ENCODE measurements around the gene KCP. TPM values are rescaled to one million over a fixed set of nuclear protein-coding genes. Genes with fewer than 3 reads are reported as not detected.

KCP gene
- total and polyA plus RNA-seq, 2 of the 13 experiments (the other 11 are each of a cell fraction or from before 2014, with no cell fraction given) = 0.37 to 1.0 TPM

DNA sequence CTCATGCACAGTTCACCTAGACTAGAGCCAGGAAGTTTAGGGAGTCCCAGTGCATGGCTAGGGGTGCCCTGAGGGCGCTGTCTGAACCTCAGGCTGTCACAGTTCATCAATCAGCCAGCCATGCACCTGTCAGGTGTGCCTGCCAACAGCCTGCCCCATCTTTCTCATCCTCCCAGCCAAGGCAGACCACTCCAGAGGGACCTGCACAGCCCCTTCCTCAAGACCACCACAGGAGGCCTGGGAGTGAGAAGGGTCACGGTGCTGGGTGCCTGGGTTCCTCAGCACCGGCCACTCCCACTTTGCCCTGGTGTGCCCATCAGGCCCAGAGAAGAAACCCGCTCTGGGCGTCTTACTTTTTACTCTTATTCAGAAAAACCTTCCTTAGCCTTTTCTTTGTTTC is 39.5 kb downstream of the KCP start:
- Histone ChIP-seq H3K4me3 (replicated peaks in 1 of 3; ENCODE audit: insufficient read depth in 1 of 3, low read depth in 2 of 3, low read length in 3 of 3) (no peak overlapping the region), H2AFZ (ENCODE audit: low read length) (no peak overlapping the region), H3K4me2 (ENCODE audit: low read depth, low read length) (no peak overlapping the region), H3K9ac (ENCODE audit: insufficient read depth, low read depth, low read length) (no peak overlapping the region), H3K27me3 (ENCODE audit: control insufficient read depth in 1 of 2, insufficient read depth in 2 of 2, low read length in 2 of 2) (peaks cover 3 to 12% of the 10 kb centered on the region in 2 experiments; a peak in 4 of 5 replicates), H3K4me1 (ENCODE audit: insufficient read depth, low read length) (peaks cover 52% of the 10 kb centered on the region), H3K36me3 (replicated peaks in 1 of 2; ENCODE audit: control insufficient read depth in 1 of 2, insufficient read depth in 2 of 2, low read length in 2 of 2) (no peaks in the 10 kb centered on the region), H3K79me2 (ENCODE audit: insufficient read depth, low read length) (no peaks in the 10 kb centered on the region), H3K27ac (ENCODE audit: extremely low read length, insufficient read depth, low read length) (no peak overlapping the region), H3K9me3 (ENCODE audit: low read length) (no peaks in the 10 kb centered on the region), H4K20me1 (ENCODE audit: insufficient read depth, low read length) (no peaks in the 10 kb centered on the region)
- POLR2A ChIA-PET = no interaction called here
- intact Hi-C loops (cut with micrococcal nuclease; ENCODE audit: unreplicated experiment) (loop anchor here (5.0 kb wide), 1 partner anchor 34 kb away; no protein-coding TSS in a partner anchor), in situ Hi-C loops (cut with HindIII; ENCODE audit: extremely low pct_ligation_motif_present, low pct_unique_long_range_greater_than_20kb) (no loop called here)
- 66% methylated on average over 4 of the region's 5 CpGs for WGBS (ENCODE audit: low lambda C conversion rate)
- DNase-seq (ENCODE audit: low spot score) = no peak
- ATAC-seq = no peak
- TF ChIP-seq POLR2AphosphoS5 (IDR thresholded peaks at IDR 0.05; ENCODE audit: low read depth, low read length) = no peak
- no peak for TF ChIP-seq ARID2 (CRISPR knock-in tag; IDR thresholded peaks at IDR 0.05; ENCODE audit: borderline replicate concordance)
- TF ChIP-seq HOMEZ (CRISPR knock-in tag; IDR thresholded peaks at IDR 0.05; ENCODE audit: low read depth) = no peak
- no peak for TF ChIP-seq NFKBIZ (CRISPR knock-in tag; IDR thresholded peaks at IDR 0.05)
- TF ChIP-seq HNF4A (CRISPR knock-in tag; IDR thresholded peaks at IDR 0.05) = no peak
- FAIRE-seq = no peak
- BruUV-seq (replicated peaks) = no TSS peak
- CTCF ChIA-PET (ENCODE audit: low intra/inter-chr PET ratio, low total read pairs) = no interaction called here

DNA sequence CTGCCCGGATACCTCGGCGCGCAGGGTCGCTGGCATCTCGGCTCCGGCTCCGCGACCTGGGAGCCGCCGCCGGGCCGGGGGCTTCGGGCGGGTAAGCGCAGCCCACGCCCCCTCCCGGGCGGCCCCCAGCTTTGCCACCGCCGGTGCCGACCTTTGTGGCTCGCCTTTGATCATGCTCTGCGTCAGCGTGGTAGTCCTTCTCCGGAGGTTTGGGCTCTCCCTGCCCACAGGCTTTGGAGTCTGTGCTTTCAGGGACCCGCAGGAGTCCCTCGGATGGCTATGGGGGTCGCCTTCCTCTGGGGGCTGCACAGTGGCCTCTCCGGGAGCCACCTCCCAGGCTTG is 40.6 kb downstream of the KCP start:
- DNase-seq (ENCODE audit: low spot score) (no peak), ATAC-seq (peak; percentile 52), FAIRE-seq (no peak)
- ChIA-PET POLR2A (no interaction called here), CTCF (ENCODE audit: low intra/inter-chr PET ratio, low total read pairs) (no interaction called here)
- no peak overlapping the region for H2AFZ ChIP-seq (ENCODE audit: low read length)
- peak overlapping the region; percentile 83 for H3K4me2 ChIP-seq (ENCODE audit: low read depth, low read length)
- in situ Hi-C loops (cut with HindIII; ENCODE audit: extremely low pct_ligation_motif_present, low pct_unique_long_range_greater_than_20kb) = no loop called here
- H3K79me2 ChIP-seq (ENCODE audit: insufficient read depth, low read length) = no peaks in the 10 kb centered on the region
- intact Hi-C loops (cut with micrococcal nuclease; ENCODE audit: unreplicated experiment) = loop anchor here (5.0 to 10.0 kb wide), 2 partner anchors 33 to 85 kb away; no protein-coding TSS in a partner anchor
- H4K20me1 ChIP-seq (ENCODE audit: insufficient read depth, low read length) = no peaks in the 10 kb centered on the region
- H3K4me3 ChIP-seq (replicated peaks in 1 of 3; ENCODE audit: insufficient read depth in 1 of 3, low read depth in 2 of 3, low read length in 3 of 3) = peak overlapping the region; percentile 63 to 73 (median 68); a peak in 5 of 6 replicates
- under 1% methylated on average over 18 of the region's 30 CpGs for WGBS (ENCODE audit: low lambda C conversion rate)
- H3K4me1 ChIP-seq (ENCODE audit: insufficient read depth, low read length) = peaks cover 43% of the 10 kb centered on the region
- no peak overlapping the region for H3K27ac ChIP-seq (ENCODE audit: extremely low read length, insufficient read depth, low read length)
- H3K27me3 ChIP-seq (ENCODE audit: control insufficient read depth in 1 of 2, insufficient read depth in 2 of 2, low read length in 2 of 2) = peaks cover 3 to 12% of the 10 kb centered on the region in 2 experiments; a peak in 4 of 5 replicates
- BruUV-seq (replicated peaks) = no TSS peak
- H3K9me3 ChIP-seq (ENCODE audit: low read length) = no peaks in the 10 kb centered on the region
- peak overlapping the region; percentile 40 for H3K9ac ChIP-seq (ENCODE audit: insufficient read depth, low read depth, low read length)
- H3K36me3 ChIP-seq (replicated peaks in 1 of 2; ENCODE audit: control insufficient read depth in 1 of 2, insufficient read depth in 2 of 2, low read length in 2 of 2) = peaks cover 0 to 4% of the 10 kb centered on the region in 2 experiments; a peak in 2 of 5 replicates
- TF ChIP-seq, protein P1, sequence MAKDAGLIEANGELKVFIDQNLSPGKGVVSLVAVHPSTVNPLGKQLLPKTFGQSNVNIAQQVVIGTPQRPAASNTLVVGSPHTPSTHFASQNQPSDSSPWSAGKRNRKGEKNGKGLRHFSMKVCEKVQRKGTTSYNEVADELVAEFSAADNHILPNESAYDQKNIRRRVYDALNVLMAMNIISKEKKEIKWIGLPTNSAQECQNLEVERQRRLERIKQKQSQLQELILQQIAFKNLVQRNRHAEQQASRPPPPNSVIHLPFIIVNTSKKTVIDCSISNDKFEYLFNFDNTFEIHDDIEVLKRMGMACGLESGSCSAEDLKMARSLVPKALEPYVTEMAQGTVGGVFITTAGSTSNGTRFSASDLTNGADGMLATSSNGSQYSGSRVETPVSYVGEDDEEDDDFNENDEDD (CRISPR knock-in tag; IDR thresholded peaks at IDR 0.05; ENCODE audit: borderline replicate concordance) = peak; percentile 3; the same call in 1 of the 2 replicates
- TF ChIP-seq RORA (CRISPR knock-in tag; IDR thresholded peaks at IDR 0.05) = no peak
- peak; percentile 46; the same call in 1 of the 2 replicates for TF ChIP-seq PRDM15 (CRISPR knock-in tag; IDR thresholded peaks at IDR 0.05)
- TF ChIP-seq JUNB (CRISPR knock-in tag; IDR thresholded peaks at IDR 0.05; ENCODE audit: borderline replicate concordance) = no peak
- TF ChIP-seq SRY (CRISPR knock-in tag; IDR thresholded peaks at IDR 0.05) = no peak
- TF ChIP-seq SMAD9 (CRISPR knock-in tag; IDR thresholded peaks at IDR 0.05) = no peak
